ENCODE results near the gene UBXN11.

The UBXN11 gene, protein sequence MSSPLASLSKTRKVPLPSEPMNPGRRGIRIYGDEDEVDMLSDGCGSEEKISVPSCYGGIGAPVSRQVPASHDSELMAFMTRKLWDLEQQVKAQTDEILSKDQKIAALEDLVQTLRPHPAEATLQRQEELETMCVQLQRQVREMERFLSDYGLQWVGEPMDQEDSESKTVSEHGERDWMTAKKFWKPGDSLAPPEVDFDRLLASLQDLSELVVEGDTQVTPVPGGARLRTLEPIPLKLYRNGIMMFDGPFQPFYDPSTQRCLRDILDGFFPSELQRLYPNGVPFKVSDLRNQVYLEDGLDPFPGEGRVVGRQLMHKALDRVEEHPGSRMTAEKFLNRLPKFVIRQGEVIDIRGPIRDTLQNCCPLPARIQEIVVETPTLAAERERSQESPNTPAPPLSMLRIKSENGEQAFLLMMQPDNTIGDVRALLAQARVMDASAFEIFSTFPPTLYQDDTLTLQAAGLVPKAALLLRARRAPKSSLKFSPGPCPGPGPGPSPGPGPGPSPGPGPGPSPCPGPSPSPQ

DNA sequence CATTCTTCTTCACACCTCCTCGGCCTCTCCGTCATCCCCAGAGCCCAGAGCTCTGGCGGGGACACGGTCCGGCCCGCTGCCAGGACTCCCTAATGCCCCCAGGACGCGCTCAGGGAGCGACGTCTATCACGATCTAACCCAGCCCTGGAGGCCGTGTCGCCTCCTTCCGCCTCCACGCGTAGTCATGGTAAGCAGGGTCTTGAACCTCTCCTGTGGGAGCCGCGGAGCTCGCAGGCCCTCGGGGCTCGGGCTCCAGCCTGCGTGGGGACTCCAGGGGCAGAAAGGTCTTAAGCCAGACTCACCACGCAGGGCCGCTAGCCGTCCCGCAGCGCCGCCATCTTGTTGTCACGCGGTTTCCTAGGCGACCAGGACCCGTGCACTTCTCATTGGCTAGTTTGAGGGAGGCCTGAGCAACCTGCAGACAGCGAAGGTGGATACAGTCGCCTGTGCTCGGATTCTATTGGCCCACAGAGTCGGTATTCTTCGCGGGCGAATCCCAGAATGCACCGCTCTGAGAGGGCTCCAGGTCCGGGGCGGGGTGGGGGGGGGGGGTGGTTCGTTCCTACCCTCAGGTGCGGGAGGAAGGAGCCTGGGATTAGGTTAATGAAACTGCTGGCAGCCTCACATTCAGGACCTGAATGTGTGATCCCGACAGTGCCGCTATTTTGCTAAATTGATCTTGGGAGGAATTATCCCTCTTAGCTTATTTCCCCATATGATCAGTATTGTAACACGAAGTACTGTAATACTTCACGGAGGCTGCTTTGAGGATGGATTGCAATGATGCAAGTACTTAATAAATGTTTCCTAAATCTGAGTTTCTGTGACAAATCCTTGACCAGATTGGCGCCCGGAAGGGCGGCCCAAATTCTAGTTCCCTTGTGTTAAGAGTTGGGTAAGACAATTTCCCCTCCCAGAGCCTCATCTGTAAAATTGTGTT lies at the start of gene UBXN11:
UBXN11 (minus strand) TSS at position 347 of the 940 bp plus-strand sequence. CDS start 3,753 bp downstream, outside the sequence.
- DNase-seq = peak; percentile 85

DNA sequence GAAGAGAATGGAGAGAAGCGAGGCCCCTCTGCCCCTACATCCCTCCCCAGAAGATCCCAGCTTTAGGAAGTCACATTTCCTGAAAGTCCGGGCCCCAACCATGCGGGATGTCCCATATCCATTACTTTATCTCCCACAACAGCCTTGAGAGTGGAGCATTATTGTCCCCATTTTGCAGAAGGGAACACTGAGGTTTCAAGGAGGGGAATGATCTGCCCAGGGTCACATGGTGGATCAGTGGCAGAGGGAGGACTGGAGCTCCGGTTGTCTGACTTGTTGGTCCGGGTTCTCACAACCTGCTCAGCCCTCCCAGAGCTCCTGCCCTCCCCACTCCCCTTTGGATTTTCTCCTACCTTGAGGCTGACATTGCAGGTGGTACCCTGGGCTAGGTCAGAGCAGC lies 49.7 kb upstream of the UBXN11 start:
- DNase-seq = no peak

DNA sequence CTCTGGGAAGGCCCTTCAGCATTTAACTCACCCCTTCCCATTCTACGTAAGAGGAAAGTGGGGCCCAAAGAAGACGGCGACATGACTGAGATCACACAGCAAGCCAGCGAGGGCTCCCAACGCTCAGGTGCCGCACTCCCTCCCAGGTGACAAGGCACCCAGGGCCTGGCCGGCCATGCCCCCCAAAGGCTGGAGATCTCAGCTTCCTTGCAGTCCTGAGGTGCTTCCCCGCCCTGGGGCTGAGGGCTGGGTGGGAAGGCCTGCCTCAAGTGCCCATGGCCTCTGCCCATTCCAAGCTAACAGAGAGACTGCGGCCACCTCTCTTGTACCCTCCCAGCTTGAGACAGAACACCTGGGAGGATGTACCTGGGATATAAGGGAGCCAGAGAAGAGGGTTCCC lies 48.5 kb upstream of the UBXN11 start:
- DNase-seq = no peak

DNA sequence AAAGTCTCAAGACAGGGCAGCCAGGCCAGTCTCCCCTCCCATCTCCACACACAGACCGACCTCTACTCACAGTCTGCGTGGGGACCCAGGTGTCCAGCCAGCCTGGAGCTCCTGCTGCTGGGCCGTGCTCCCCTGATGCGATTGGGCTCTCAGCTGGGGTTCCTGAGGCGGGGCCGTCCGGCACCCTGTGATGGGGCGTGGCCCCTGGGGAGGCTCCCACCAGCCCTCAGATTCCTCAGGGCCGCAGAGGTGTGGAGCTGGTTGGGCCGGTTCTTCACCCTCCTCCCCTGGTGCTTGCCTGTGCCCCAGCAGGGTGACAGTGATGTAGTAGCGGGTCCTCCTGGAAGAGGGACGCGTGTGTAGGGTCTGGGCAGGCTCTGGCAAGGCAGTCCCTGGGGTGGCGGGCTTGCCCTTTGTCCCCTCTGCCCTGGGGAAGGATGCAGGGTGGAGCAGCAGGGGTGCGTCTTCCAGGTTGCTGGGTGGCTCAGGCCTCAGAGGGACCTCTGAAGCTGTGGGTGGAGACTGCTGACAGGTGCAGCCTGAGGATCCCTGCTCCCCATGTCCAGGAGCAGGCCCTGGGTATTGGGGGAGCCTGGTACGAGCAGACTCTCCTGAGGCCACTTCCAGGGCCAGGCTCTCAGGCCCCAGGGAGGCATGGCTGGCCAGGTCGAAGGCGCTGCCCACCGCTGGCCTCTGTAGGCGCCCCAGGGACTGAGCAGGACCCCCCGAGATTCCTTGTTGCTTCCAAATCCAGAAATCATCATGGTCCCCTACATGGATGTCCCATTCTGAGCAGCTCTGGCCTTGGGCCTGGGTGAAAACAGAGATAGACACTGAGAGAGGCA lies 47.8 kb upstream of the UBXN11 start, which contains the start of gene CRYBG2:
CRYBG2 (minus strand) TSS at position 155 of the 845 bp plus-strand sequence. CDS start 7,473 bp downstream, outside the sequence.
- DNase-seq = no peak

GRCh38 chr1:26353210-26353859 lies 46.9 kb upstream of the UBXN11 start:
- no peak for DNase-seq

- no peak for DNase-seq
These were observed 45.9 kb upstream of the UBXN11 start for GRCh38 chr1:26352338-26352679.

DNA sequence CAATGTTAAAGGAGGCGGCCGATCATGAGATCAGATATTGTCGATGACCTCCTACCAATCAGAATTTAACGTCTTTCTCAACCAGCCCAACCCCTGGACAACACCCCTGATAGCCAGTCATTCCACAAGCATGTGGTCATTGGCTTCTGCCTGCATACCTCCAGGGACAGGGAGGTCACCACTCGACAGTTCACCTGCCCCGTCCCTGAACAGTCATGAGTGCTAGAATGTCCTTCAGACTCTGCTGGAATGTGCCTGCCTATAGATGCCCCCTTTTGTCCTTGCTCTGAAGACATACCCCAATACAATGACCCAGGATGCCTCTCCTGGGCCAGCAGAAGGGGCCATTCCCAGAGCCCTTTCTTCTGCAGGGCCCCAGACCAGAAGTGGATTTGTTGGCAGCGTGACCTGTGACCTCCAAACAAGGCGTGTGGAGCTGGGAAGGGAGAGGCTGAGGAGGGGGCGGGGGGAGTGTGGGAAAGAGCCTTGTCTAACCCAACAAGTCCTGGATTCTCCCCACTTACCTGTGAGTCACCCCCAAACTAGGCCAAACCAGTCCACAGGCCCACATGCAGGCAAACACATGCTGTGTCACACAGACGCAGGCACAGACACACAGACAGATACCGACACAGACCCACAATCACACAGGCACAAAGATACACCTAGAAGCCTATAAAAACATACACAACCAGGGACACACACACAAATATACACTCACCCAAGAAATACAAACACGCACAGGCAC lies 45.3 kb upstream of the UBXN11 start:
- no peak for DNase-seq

GRCh38 chr1:26350701-26351589 lies 44.5 kb upstream of the UBXN11 start:
- no peak for DNase-seq

DNA sequence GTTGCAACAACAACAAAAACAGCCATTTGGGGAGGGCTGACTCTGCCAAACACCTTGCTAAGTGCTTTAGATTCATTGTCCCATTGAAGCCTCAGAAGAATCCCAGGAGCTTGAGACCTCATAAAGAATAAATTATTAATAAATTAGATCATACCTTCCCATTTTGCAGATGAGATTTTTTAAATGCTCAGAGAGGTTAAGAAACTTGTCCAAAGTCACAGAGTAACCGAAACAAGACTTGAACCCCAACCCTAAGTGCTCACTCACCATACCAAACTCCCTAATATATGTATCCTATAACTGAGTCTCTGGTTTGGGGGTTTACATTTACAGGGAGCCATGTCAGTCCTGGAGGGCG lies 43.9 kb upstream of the UBXN11 start:
- DNase-seq = no peak

- DNase-seq = no peak
These were observed 43.4 kb upstream of the UBXN11 start for GRCh38 chr1:26349877-26350244.

DNA sequence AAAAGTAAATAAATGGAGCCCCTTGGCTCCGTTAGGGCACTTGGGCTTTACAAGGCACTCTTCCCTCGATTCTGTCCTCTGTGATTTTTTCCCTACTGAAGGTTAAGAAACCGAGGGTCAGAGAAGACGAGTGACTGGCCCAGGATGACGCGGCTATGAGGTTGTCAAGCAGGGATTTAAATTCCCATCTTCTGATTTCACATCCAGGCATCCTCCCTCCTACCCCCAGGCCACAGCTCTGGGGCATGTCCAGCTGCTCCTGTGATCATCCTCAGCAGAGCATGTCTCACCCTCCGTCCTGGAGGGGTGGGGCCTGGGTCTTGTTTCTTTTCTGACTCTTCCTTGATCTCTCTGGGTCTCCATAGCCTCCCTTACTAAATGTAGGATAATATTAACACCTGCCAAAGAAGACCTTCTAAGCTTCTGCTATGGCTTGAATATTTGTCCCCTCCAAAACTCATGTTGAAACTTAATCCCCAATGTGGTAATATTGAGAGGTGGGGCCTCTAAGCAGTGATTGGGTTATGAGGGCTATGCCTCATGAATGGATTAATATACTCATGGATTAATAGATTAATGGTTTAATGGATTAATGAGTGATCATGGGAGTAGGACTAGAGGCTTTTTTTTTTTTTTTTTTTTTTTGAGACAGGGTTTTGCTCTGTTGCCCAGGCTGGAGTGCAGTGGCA lies 42.9 kb upstream of the UBXN11 start:
- no peak for DNase-seq

GRCh38 chr1:26346274-26347033 lies 40.0 kb upstream of the UBXN11 start:
- no peak for DNase-seq

DNA sequence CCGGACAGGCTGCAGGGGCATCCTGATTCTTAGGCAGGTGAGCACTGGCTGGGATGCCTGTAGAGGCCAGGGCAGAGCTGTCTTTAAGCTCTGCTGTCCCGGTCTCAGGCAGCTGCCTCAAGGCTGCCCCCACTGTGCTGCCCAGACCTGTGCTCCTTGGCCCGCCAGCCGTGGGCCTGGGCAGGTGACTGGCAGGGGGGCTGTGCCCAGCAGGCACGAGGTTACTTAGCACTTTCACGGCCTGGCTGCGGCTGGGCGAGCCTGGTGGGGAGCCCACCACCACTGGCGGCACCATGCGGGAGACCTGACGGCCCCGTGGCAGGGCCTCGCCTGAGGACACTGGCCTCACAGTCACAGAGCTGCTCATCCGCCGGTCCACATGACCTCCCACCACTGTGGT lies 39.3 kb upstream of the UBXN11 start:
- DNase-seq = no peak

DNA sequence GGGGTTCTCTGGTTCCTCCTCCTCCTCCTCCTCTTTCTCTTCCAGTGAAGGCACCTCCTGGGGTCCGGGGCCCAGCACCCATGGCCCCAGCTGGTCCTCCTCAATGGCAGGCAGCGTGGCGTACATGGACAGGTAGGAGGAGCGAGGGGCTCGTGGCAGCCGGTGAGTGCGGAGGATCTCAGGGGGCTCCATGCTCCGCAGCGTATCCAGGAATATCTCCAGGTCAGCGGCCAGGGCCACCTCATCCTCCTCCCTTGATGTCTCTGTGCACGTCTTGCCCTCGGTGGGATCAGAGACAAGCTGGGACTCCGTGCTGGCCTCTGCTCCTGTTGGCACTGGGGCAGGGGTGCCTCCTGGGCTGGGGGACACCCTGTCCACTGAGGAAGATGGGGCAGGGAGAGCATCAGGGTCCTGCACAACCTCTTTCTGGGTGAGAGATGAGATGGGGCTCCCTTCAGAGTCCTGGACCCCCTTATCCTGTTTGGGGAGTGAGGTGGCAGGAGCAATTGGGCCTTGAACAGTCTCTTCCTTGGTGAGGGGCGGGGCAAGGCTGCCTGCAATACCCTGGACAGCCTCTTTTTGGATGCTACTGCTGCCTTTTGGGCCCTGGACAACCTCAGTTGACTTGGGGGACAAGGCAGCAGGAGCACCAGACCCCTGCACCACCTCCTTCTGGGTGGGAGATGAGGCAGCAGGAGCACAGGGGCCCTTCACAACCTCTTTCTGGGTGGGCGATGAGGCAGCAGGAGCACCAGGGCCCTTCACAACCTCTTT lies 37.9 kb upstream of the UBXN11 start:
- no peak for DNase-seq

GRCh38 chr1:26340047-26340481 lies 33.6 kb upstream of the UBXN11 start:
- DNase-seq = no peak

DNA sequence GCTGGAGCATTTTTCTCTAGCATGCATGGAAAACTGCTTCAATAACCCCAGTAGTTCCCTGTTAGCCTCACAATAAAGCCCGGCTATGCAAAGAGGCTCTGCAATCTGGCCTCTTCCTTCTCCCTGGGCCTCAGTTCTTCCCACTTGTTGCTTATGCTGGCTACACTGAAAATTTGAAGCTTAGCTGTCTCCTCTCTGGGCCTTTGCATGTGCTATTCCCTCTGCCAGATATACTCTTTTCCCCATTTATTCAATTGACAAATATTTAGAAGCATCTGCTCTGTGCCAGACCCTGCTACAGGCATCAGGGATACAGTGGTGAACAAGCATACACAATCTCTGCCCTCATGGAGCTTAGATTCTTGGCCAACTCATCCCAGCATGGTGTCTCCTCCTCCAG lies 32.2 kb upstream of the UBXN11 start:
- no peak for DNase-seq

GRCh38 chr1:26337625-26338024 lies 31.2 kb upstream of the UBXN11 start:
- no peak for DNase-seq

GRCh38 chr1:26337206-26337535 lies 30.7 kb upstream of the UBXN11 start:
- DNase-seq = no peak

All from NCI-H1048 (cell line).